GM06990 (cell line): ENCODE data around the gene ZSWIM8.
"Not testable (repeated sequence)": the region's sequence is repeated elsewhere in the genome, so short reads cannot be mapped to it uniquely, and the experiment has no call there.

Experiments used
- DNase-seq: peaks from one replicate; pipeline ENCODE4 v3.0.0-alpha.2; 2011; ENCODE audit not compliant: insufficient read length; ENCODE audit errors: extremely low read depth
- H3K27me3 ChIP-seq: replicated peaks from 2 replicates; pipeline ENCODE4 v1.6.0; 2011; ENCODE audit warnings: low read length; ENCODE audit not compliant: control insufficient read depth, insufficient read depth
- H3K36me3 ChIP-seq: 2 replicates; pipeline ENCODE4 v1.5.1; 2011; ENCODE audit warnings: low read length; ENCODE audit not compliant: control insufficient read depth, insufficient read depth
- H3K4me3 ChIP-seq: replicated peaks from 2 replicates; pipeline ENCODE4 v1.5.1; 2011; ENCODE audit warnings: low read depth, mild to moderate bottlenecking, control low read depth, low read length
- TF ChIP-seq, protein P1 (sequence below): IDR thresholded peaks from 2 replicates; pipeline ENCODE4 v1.5.1; 2011; ENCODE audit warnings: low read length, control low read depth, mild to moderate bottlenecking, inconsistent platforms; ENCODE audit not compliant: insufficient read depth, poor library complexity, severe bottlenecking

The ZSWIM8 gene

DNA sequence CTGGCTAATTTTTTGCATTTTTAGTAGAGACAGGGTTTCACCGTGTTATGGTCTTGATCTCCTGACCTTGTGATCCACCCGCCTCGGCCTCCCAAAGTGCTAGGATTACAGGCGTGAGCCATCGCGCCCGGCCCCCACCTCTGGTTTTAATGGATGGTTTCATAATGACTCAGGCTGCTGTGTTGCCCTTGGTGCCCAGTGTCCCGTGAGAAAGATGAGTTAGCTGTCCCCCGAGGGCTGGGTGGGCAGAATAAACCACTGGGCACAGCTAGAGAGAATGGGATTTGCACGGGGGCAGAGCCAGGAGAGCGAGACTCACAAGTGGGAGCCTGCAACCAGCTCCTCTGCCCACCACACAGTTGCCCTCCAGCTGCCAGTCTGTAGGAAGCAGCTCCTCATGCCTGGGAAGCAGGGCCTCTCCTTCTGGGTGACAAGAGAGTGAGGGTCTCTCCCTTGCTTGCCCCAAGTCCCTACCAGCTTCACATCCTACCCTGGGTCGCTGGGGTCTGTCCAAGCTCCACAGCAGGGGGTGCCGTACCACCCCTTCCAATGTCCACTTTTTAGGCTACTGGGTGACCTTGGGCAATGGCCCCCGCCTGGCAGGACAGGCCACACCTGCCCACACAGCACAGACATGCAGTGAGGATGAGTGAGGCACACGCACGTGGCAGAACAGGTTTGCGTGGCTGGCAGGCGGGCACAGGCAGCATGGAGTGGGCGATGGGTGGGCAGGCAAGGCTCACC lies 42.1 kb downstream of the ZSWIM8 start:
- no peaks in the 10 kb centered on the region for H3K27me3 ChIP-seq
- peaks cover 5% of the 10 kb centered on the region for H3K36me3 ChIP-seq
- TF ChIP-seq, protein P1, sequence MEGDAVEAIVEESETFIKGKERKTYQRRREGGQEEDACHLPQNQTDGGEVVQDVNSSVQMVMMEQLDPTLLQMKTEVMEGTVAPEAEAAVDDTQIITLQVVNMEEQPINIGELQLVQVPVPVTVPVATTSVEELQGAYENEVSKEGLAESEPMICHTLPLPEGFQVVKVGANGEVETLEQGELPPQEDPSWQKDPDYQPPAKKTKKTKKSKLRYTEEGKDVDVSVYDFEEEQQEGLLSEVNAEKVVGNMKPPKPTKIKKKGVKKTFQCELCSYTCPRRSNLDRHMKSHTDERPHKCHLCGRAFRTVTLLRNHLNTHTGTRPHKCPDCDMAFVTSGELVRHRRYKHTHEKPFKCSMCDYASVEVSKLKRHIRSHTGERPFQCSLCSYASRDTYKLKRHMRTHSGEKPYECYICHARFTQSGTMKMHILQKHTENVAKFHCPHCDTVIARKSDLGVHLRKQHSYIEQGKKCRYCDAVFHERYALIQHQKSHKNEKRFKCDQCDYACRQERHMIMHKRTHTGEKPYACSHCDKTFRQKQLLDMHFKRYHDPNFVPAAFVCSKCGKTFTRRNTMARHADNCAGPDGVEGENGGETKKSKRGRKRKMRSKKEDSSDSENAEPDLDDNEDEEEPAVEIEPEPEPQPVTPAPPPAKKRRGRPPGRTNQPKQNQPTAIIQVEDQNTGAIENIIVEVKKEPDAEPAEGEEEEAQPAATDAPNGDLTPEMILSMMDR = no peak
- no peak overlapping the region for H3K4me3 ChIP-seq
- DNase-seq = no peak

GRCh38 chr10:73828161-73828560 lies 42.8 kb downstream of the ZSWIM8 start:
- Histone ChIP-seq H3K4me3 (no peak overlapping the region), H3K36me3 (peaks cover 5% of the 10 kb centered on the region), H3K27me3 (no peaks in the 10 kb centered on the region)
- TF ChIP-seq, protein P1 = no peak
- DNase-seq = no peak

- not testable (repeated sequence) for H3K27me3 ChIP-seq, DNase-seq, H3K36me3 ChIP-seq, H3K4me3 ChIP-seq
These were observed 43.7 kb downstream of the ZSWIM8 start for GRCh38 chr10:73829090-73829489.

DNA sequence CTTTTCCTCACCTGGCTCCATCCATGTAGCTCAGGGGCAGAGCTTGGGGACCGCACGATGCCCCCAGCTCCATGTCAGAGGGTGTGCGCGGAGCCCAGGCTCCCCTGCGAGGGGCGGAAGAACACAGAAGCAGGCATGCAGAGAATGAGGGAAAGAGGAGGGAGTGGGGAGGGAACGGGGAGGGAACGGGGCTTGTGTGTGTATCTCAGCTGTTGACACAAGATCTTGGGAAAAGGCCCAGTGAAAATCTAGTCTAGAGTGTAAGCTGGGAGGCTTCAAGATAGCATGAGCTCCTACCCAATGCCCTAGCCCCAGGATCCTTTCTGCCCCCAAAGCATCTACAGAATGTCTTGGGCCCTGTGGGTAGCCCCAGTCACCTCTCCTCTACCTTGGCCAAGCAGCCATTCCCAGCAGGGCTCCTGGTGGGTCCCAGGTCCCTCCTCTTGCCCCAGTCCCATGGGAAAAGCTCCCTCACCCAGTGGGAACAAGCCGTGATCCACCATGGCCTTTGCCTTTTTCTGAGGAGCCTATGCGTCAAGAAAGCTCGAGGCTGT lies 51.1 kb downstream of the ZSWIM8 start:
- Histone ChIP-seq H3K36me3 (peaks cover 8% of the 10 kb centered on the region), H3K27me3 (no peaks in the 10 kb centered on the region), H3K4me3 (no peak overlapping the region)
- no peak for DNase-seq
- TF ChIP-seq, protein P1 = no peak

DNA sequence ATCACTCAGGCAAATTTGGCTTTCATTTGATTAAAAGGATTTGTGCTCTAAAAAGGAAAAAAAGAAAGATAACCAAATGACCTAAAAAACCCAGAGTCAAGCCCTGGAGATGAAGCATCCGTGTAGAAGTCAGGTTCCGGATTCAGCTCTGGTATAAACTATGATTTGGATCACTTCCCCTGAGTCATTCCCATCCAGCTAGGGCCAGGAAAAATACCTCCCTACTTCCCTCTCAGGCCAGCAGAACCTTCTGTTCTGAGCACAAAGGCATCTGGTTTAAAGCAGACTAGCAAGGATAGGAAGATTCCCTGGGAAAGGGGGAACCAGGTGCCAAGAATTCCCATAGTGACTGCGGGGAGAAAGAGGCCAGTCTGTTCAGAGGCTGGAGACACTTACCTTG lies 51.7 kb downstream of the ZSWIM8 start:
- H3K27me3 ChIP-seq = no peaks in the 10 kb centered on the region
- TF ChIP-seq, protein P1 = no peak
- peaks cover 8% of the 10 kb centered on the region for H3K36me3 ChIP-seq
- DNase-seq = no peak
- H3K4me3 ChIP-seq = no peak overlapping the region

- no peak overlapping the region for H3K4me3 ChIP-seq
- TF ChIP-seq, protein P1 = no peak
- peaks cover 10% of the 10 kb centered on the region for H3K36me3 ChIP-seq
- no peaks in the 10 kb centered on the region for H3K27me3 ChIP-seq
- no peak for DNase-seq
These were observed 52.7 kb downstream of the ZSWIM8 start for GRCh38 chr10:73838008-73838567.
